Stimulated activated CD4-positive, alpha-beta T cell treated with anti-CD3 and anti-CD28 coated beads, Interleukin-1b, Interleukin-23, amount 100 ng/mL, for 24 hours (primary cell): ENCODE results near the gene SMOC2.
"Not testable (repeated sequence)": the region's sequence is repeated elsewhere in the genome, so short reads cannot be mapped to it uniquely, and the experiment has no call there.

Source experiments
- DNase-seq, 4 experiments: peaks; one replicate each; pipeline ENCODE4 v3.0.0-alpha.2; 2020; ENCODE audit warnings: low read depth in 4 of 4, low spot score in 1 of 4

SMOC2 gene

DNA sequence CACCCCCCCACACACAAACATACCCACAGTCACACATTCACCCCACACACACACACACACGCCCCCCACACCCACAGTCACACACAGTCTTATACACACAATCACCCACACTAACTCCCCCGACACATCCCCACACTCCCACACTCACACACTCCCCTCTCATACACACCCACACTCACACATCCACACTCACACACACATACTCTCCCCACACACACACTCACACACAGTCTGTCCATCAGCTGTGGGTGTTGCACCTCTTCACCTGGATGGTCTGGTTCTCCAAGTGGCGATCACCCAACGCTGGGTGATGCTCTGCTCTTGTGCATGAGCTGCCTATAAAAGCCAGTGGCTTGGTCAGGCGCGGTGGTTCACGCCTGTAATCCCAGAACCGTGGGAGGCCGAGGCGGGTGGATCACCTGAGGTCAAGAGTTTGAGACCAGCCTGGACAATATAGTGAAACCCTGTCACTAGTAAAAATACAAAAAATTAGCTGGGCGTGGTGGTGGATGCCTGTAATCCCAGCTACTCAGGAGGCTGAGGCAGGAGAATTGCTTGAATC lies 158.9 kb downstream of the SMOC2 start:
- DNase-seq: no peak

DNA sequence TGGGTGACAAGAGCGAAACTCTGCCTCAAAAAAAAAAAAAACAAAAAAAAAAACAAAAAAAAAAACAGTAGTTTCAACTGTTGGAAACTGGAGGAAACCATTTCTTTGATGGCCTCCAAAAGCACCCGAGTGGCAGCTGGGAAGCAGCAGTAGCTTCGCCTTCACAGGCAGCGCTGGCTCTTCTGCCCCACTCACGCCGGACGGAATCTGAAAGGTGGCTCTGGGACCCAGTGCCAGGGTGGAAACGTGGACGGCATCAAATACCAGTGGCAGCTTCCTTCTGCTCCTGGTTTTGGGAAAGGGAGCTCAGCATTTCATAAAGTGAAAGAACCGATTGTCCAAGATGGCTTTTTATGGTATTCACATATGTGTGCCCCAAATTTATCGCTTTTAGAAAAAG lies 159.4 kb downstream of the SMOC2 start:
- DNase-seq: no peak

DNA sequence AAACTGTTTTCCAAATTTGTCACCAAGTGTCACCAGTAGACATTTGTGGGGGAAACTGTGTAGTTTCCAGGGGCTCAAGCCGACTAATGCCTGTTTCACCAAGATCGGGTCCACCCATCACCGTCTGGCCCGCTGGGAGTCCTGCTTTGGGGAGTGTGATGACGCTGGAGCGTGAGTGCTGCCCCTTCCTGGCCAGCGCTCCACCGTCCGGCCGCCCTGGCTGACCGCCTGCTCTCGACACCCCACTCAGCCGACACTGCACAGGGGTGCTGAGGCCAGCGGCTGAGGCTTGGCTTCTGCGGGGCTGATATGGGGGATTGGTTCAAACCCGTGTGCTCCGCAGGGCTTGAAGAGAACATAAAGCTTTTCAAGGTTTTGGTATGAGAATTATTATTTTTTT lies 160.1 kb downstream of the SMOC2 start:
- DNase-seq: no peak

DNA sequence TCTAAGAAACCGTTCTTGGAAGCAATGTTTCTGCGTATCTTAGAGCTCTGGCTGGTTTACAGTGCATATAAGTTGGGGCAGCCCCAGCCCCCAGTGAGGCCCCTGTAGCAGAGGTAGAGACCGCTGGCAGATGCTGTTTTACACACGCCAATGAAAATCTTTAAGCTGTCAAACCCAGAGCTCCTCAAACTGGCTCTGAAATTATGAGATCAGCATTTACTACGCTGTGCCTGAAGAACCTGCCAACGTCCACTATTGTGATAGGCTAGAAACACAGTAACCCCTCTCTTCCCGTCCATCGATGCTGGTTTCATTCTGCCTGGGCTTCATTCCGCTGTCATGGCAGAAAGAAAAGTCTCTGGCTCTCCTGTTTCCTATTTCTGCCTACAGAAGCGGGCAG lies 160.6 kb downstream of the SMOC2 start:
- DNase-seq: no peak

DNA sequence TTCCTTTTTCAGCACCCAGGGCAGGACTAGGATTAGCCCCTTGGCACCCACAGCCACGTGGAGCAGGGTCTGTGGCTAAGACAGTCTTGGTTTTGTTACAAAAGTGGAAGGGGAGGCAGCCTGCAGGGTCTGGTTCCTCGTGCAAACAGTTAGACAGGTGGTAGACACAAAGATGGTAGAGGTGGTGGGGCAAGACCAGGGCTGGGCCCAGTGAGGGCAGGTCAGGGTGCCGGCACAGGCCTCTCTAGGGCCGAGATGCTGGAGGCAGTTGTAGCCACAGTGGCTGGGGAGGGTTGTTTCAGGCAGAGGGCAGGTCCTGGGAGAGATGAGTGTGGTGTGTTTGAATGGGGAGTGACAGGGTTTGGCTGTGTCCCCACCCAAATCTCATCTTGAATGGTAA lies 161.6 kb downstream of the SMOC2 start:
- DNase-seq: no peak

DNA sequence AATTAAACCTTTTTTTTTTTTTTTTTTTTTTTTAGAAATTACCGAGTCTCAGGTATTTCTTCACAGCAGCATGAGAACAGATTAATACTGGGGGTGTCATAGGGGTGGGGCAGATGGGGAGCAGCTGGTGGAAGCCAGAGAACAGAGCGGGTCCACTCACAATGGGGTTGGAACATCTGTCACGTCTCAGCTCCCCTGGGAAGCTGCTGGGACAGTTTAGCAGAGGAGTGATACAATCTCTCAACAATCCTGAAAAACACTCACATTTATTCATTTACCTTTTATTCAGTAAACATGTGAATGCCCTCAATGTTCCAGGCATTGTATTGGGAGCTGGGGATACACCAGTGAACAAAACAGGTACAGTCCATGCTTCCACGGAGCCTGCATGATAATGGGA lies 162.2 kb downstream of the SMOC2 start:
- DNase-seq: no peak

DNA sequence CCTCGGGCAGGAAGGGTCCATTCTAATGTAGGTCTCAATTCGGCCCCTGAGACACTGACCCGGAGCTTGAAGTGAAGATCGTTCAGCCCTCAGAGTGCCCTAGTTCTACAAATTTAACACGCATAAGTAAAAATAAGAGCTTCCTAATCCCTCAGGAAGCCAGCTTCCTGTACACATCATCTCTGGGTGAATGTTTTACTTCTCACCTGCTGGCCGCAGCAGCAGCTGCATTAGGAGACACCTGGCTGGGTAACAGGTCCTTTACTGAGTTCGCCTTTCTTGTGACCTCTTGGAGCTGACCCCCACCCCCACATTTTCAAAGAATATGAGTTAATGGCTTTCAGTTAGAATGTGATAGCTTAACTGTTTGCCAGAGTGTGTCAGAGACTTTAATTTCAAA lies 165.0 kb downstream of the SMOC2 start:
- no peak for DNase-seq

DNA sequence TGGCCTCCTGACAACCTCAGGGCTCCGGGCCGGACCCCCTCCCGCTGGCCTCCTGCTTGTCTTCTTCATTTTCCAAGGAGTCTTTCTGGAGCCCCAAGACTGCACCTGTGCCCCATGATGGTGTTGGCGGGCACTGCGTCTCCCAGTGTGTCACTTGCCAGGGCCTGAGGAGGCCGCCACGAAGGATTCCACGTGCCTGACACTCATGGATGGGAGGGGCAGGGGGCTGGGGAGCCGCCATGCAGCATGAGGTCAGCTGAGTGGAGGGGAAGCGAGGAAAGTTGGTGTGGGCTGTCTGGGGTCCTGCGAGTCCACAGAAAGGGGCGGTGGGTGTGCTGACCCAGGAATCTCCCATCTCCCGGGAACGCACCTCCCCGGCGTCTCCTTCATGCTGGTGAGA lies 165.7 kb downstream of the SMOC2 start:
- no peak for DNase-seq

DNA sequence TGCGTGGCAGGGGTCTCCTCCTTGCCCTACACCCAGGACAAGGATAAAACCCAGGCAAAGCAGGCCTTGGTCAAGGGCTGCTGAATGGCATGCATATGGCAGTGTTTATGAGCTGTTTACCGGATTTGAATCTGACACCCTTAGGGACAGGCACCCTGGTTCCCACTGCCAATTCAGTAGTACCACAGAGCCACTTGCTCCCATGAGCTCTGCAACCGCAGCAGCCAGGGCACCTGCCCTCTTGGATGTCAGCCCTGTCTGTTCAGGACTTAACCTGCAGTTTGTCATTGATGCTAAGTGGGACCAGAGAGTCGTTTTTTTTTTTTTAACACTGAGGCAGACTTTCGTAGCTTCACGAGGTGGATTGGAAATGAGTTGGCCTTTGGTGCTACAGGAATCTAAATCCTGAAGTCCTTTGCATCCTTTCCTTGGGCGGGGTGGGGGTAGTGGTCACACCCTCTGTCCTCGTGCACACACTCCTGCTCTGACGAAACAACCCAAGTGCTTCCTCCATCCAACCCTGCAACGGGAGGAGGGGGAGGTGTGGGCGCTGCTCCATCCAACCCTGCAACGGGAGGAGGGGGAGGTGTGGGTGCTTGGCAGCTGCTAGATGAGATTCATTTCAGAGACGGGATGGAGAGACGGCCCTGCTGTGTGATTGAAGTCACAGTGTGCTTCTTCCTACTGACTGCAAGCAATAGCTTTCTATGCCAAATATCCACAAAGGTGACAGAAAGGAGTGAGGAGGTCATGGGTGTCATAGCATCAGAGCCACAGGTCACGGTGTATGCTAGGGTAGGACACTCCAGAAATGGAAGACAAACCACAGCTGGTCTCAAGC lies 166.5 kb downstream of the SMOC2 start:
- DNase-seq: no peak

DNA sequence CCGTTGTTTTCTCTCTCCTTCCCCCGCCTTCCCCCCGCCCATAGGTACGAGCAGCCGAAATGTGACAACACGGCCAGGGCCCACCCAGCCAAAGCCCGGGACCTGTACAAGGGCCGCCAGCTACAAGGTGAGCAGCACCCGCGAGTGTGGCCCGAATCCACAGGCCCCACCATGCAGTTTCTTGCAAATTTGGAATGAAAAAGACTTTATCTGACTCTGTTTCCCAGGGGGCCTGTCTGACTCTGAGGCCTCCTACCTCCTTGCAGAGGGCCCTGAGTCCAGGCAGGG lies 167.1 kb downstream of the SMOC2 start:
- DNase-seq: no peak

DNA sequence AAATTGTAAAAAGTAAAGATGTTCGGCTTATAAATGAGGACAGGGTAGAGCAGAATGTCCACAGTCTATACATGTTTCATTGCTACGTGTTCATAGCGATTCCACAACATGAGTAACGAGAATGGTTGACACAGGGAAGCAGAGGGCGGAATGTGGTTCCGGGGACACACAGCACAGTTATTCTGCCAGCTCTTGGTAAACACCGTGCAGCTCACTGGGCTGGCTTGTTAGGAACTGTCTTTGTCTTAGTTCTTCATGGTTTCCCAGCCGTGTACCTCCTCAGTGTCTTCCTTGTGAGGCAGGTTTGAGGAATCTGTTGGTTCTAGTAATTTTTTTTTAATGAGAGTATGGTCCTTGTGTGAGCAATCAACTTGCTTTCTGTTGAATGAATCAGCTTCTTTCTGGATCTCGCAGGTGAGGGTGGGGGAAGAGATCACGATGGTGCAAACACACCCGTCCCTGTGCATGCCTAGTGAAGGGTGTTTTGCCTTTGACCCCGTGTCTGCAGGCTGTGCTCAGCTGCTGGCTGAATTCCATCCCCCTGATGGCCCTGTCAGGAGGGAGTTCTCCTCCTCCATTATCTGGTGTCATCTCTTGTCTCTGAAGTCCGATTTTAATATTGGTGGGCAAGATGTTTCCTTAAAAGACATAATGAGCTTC lies 168.2 kb downstream of the SMOC2 start:
- no peak for DNase-seq

DNA sequence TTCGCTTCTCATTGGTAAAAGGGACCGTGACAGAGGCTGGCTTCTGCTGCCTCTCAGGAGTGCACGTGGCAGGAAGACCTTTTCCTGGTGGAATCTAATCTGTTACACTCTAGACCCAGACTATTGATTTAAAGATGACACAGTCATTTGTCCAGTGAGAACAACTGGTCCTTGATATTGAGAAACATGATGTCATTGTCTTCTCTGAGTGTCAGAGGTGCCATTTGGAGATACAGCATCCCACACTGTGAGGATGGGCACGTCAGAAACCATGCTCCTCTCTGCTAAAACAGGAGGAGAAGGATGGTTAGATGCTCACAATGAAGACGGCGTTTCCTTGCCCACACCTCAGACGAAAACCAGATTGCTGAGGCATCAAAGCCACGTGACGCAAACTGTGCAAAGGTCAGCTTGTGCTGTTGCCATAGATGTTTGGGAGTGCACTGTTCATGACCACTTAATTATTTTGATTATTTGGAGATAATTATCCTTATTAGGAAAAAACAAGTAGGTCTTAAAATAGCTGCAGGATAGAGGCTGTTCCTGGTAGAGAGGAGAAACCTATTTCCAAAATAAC lies 169.0 kb downstream of the SMOC2 start:
- no peak for DNase-seq

DNA sequence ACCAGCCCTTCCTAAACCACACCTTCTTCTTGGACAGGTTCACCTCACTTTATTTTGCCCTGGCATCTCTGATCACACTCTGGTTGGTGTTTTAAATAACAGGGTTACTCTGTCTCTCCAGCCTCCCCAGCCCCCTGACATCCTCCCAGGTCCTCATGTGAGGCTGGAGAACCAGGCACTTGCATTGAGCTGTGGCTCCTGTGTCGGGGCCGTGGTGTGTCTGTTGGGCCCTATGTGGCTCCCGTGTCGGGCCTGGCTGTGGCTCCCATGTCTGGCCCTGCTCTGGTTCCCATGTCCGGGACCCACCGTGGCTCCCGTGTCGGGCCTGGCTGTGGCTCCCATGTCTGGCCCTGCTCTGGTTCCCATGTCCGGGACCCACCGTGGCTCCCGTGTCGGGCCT lies 170.0 kb downstream of the SMOC2 start:
- DNase-seq: not testable (repeated sequence)

DNA sequence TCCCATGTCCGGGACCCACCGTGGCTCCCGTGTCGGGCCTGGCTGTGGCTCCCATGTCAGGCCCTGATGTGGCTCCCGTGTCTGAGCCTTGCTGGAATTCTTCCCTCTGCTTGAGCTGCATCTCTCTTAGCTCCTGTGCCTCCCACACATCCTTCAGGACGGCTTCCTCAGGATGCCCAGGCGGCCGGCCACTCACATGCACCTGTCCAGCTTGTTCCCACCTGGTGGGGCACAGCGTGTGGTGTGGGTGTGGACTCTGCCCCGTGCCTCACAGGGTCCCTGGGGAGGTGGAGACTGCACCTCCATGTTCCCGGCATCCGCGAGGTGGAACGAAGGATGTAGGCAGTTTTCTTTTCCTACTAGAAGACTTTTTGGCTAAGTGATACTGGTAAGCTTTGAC lies 170.7 kb downstream of the SMOC2 start:
- DNase-seq: no peak

DNA sequence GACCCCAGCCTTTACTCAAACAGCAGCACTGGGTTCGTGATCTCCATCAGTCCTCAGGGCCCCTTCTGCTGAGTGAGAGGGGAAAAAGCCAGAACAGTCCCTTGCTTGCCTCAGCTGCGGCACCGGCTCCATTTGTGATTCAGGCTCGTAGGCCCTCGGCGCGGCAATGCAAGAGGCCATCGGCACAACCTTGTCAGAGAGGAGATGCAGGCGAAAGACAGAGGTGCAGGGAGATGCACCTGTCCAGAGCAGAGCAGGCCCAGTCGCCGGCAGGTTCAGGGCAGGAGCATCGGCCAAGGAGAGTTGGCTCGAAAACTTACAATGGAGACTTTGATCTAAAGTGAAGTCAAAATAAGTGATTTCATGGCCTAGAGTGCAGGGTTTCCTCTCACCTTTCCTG lies 171.6 kb downstream of the SMOC2 start:
- no peak for DNase-seq

DNA sequence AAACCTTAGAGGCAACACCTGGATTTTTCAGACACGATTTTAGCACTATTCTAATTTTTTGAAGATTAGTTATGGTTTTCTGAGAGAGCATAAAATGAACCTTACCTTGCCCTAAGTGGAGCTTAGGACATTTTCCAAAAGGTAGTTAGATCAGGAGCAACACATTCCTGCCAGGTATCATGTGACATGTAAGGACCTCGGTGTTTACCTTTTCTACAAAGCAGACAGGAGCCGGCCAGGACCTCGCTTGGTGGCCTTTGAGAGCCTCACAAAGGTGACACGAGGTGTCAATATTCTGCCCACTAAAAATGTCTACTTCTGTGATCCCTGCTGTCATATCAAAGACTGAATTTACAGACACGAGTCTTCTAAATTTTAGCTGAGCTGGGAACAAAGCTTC lies 174.9 kb downstream of the SMOC2 start:
- DNase-seq: no peak

DNA sequence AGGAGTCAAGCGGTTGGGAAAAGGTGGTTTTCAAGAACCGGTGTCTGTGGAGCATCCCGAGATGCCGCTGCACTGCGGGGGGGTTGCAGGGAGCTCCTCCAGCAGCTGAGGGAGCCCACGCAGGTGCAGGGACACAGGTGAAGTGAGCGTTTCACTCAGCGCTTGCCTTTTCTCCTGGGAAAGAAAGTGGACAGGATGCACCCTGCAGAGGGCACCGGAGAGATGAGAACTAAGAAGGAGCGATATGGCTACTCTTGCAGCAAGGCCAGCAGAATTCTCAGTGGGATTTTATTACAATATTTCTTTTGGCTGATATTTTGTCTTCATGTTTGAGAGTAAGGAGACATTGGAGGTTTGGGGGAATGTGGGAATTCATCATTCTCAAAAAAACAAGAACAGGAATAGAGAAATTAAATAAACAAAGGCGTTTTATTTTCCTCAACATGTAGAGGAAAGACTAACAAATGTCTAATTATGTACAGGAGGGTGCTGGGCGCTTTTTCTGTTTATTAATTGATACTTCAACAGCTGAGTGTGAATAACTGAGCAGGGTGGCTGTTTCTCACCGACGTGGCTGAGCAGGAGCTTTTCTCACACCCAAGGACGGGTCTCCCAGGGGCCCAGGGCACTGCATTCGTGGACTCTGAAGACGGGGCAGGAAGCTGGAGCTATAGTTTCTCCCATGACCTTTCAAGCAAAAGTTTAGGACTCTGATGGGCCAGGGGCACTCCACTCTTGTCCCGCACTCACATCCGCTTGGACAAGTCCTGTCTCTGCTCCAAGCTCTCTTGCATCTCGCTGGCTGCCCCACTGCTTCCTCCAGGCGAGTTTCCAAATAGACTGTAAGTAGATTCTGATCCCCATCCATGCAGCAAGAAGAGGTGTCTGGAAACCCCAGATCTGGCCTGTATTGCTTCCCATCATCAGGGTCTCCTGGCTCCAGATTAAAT lies 176.1 kb downstream of the SMOC2 start:
- DNase-seq: no peak

DNA sequence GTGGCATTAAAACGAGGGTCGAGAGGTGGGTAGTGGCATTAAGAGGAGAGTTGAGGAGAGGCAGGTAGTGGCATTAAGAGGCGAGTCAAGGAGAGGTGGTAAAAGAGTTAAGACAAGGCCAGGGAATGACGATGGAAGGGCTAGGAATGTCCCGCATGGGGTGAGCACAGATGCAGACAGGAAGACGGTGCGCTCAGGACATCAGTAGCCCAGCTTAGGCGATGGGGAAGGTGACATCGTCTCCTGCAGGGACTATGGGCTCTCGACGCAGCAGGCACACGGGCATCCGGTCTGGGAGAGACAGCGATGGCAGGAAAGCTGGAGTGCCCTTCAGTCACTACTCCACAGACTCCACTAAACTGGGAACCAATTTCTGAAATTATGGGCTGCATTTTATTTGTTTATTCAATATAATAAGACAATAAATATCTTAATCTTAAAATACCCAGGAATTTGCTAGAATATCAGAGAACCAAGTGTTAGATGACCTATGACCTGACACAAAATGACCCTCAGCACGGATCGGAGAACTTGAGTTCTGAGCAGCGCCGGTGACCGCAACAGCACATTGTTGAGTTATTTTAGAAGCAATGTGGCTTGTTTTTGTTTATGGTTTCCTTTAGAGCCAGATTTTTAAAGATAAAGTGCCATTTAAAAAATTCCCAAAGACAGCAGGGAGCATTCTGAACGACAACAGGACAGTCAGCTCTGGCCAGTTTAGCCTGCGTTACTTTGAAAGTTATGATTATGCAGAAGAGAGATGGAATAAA lies 177.7 kb downstream of the SMOC2 start:
- no peak for DNase-seq

DNA sequence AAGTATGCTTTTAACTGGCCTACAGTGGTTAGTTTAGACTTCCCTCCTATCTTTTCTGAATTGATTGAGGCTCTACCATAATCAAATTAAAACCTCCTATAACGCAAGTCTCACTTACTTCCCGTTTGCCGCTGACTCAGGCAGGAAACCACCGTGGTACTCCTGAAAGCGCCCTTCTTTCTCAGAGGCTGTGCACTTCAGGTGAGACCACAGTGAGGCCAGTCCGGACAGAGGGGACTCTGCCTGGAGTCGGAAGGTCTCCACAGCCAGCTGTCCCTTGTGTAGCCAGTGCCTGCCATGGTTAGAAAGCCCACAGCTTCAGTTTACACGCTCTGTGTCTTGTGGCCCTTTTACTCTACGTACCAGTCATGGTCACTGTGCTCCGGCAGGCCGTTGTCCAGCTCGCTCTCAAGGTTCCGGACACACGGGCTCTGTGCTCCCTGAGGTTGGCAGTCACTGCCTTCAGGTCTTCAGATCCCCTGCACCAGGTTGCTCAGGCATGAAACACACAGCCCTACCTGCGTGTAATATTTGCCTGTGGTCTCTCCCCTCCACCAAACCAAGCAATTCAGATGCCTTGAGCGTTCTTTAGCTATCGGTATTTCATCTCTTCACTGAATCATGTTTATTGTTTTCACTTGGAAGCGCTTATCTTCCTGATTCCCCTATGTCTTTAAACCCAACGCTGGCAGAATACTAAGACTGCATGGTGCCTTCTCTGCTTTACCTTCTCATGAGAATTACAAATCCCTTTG lies 178.8 kb downstream of the SMOC2 start:
- DNase-seq: no peak

DNA sequence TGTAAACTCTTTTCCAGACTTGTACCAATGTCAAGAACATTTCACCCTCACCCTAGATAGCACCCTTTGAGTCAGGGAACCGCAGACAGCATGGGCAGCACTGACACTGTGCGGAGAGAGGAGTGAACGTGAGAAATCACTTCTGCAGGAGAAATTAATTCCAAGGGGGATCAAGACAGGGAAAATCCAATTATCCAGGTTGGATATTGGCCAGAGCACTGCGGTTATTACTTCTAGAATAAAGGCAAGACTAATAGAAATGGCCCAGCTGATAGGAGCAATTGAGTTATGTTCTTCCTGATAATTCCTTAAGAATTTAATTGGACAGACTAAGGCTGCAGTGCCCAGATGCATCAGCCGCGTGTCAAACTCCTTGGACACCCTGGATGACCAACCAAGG lies 179.6 kb downstream of the SMOC2 start:
- no peak for DNase-seq
